Astrocyte (in vitro differentiated cells and primary cell): ENCODE results near the gene CMSS1. TPM values are rescaled to one million over a fixed set of nuclear protein-coding genes. Genes with fewer than 3 reads are reported as not detected.

Experiments used
- DNase-seq: peaks from one replicate; pipeline ENCODE4 v3.0.0-alpha.2; 2010; ENCODE audit warnings: low read depth
- FAIRE-seq: peaks from 2 replicates; lab custom pipeline; 2011; peaks lifted over from hg19 to GRCh38; lab: Jason Lieb, UNC
- H2AFZ ChIP-seq: 2 replicates; pipeline ENCODE4 v1.6.0; 2012; ENCODE audit warnings: low read depth, low read length, inconsistent platforms
- H3K27ac ChIP-seq: 2 replicates; pipeline ENCODE4 v1.5.1; 2011; ENCODE audit warnings: low read depth, low read length, inconsistent platforms
- H3K27me3 ChIP-seq: 2 replicates; pipeline ENCODE4 v1.6.0; 2011; ENCODE audit warnings: low read length, inconsistent platforms; ENCODE audit not compliant: insufficient read depth
- H3K36me3 ChIP-seq: 2 replicates; pipeline ENCODE4 v1.5.1; 2011; ENCODE audit warnings: low read length, inconsistent platforms; ENCODE audit not compliant: insufficient read depth
- H3K4me1 ChIP-seq: 2 replicates; pipeline ENCODE4 v1.5.1; 2011; ENCODE audit warnings: low read length, inconsistent platforms; ENCODE audit not compliant: insufficient read depth
- H3K4me2 ChIP-seq: 2 replicates; pipeline ENCODE4 v1.6.0; 2012; ENCODE audit warnings: low read length, inconsistent platforms
- H3K4me3 ChIP-seq: 2 replicates; pipeline ENCODE4 v1.5.1; 2011; ENCODE audit warnings: low read depth, mild to moderate bottlenecking, low read length, inconsistent platforms; ENCODE audit not compliant: insufficient read depth
- H3K79me2 ChIP-seq: 2 replicates; pipeline ENCODE4 v1.6.0; 2012; ENCODE audit warnings: mild to moderate bottlenecking, low read length, inconsistent platforms; ENCODE audit not compliant: insufficient read depth
- H3K9ac ChIP-seq: 2 replicates; pipeline ENCODE4 v1.6.0; 2012; ENCODE audit warnings: mild to moderate bottlenecking, low read length, inconsistent platforms
- H3K9me3 ChIP-seq: 2 replicates; pipeline ENCODE4 v1.5.1; 2012; ENCODE audit warnings: low read depth, mild to moderate bottlenecking, low read length, inconsistent platforms; ENCODE audit not compliant: insufficient read depth
- H4K20me1 ChIP-seq: 2 replicates; pipeline ENCODE4 v1.6.0; 2012; ENCODE audit warnings: low read length, inconsistent platforms; ENCODE audit not compliant: insufficient read depth
- H3K27ac Mint-ChIP-seq: one replicate; pipeline ENCODE4 v1.8.0; 2021; ENCODE audit warnings: mild to moderate bottlenecking, mixed read lengths; ENCODE audit not compliant: unreplicated experiment
- H3K27me3 Mint-ChIP-seq: one replicate; pipeline ENCODE4 v1.8.0; 2021; ENCODE audit warnings: low read depth, mixed read lengths; ENCODE audit not compliant: unreplicated experiment
- H3K36me3 Mint-ChIP-seq: one replicate; pipeline ENCODE4 v1.8.0; 2021; ENCODE audit warnings: low read depth, mixed read lengths; ENCODE audit not compliant: unreplicated experiment
- H3K4me1 Mint-ChIP-seq: one replicate; pipeline ENCODE4 v1.8.0; 2021; ENCODE audit warnings: low read depth, mixed read lengths; ENCODE audit not compliant: unreplicated experiment
- H3K4me3 Mint-ChIP-seq: one replicate; pipeline ENCODE4 v1.8.0; 2021; ENCODE audit warnings: mild to moderate bottlenecking, moderate library complexity, mixed read lengths; ENCODE audit not compliant: unreplicated experiment
- H3K9me3 Mint-ChIP-seq: one replicate; pipeline ENCODE4 v1.8.0; 2021; ENCODE audit warnings: mild to moderate bottlenecking, mixed read lengths; ENCODE audit not compliant: unreplicated experiment
- EZH2 ChIP-seq: IDR thresholded peaks from 2 replicates; pipeline ENCODE4 v1.6.1; 2012; ENCODE audit warnings: mild to moderate bottlenecking, low read length, inconsistent platforms; ENCODE audit not compliant: insufficient read depth
- total RNA-seq: library from RNA; stranded (reverse); gene quantifications from 2 replicates; pipeline ENCODE4 v1.2.1, GENCODE V29; 2021
- TF ChIP-seq, protein P1 (sequence below): IDR thresholded peaks from 2 replicates; pipeline ENCODE4 v1.5.1; 2011; ENCODE audit warnings: low read depth, mild to moderate bottlenecking, inconsistent platforms, low read length, moderate library complexity; ENCODE audit not compliant: insufficient read depth

Gene CMSS1
- total RNA-seq, 1 donor from 2014 or later, result 12.5 TPM

- Histone ChIP-seq H3K9me3 (no peaks in the 10 kb centered on the region), H3K79me2 (no peaks in the 10 kb centered on the region), H4K20me1 (no peaks in the 10 kb centered on the region), H3K36me3 (no peaks in the 10 kb centered on the region), H3K27ac (no peak overlapping the region), H3K9ac (no peak overlapping the region), H3K27me3 (no peaks in the 10 kb centered on the region), H3K4me3 (no peak overlapping the region), H3K4me1 (peaks cover 11% of the 10 kb centered on the region), H3K4me2 (no peak overlapping the region), H2AFZ (no peak overlapping the region)
- DNase-seq (no peak), FAIRE-seq (no peak)
- Mint-ChIP-seq H3K27me3 (no peaks in the 10 kb centered on the region), H3K9me3 (no peaks in the 10 kb centered on the region), H3K4me1 (peaks cover 32% of the 10 kb centered on the region), H3K27ac (no peak overlapping the region), H3K36me3 (no peaks in the 10 kb centered on the region), H3K4me3 (no peak overlapping the region)
- TF ChIP-seq, protein P1, sequence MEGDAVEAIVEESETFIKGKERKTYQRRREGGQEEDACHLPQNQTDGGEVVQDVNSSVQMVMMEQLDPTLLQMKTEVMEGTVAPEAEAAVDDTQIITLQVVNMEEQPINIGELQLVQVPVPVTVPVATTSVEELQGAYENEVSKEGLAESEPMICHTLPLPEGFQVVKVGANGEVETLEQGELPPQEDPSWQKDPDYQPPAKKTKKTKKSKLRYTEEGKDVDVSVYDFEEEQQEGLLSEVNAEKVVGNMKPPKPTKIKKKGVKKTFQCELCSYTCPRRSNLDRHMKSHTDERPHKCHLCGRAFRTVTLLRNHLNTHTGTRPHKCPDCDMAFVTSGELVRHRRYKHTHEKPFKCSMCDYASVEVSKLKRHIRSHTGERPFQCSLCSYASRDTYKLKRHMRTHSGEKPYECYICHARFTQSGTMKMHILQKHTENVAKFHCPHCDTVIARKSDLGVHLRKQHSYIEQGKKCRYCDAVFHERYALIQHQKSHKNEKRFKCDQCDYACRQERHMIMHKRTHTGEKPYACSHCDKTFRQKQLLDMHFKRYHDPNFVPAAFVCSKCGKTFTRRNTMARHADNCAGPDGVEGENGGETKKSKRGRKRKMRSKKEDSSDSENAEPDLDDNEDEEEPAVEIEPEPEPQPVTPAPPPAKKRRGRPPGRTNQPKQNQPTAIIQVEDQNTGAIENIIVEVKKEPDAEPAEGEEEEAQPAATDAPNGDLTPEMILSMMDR, result no peak
- TF ChIP-seq EZH2, result no peak
These were observed 106.2 kb downstream of the CMSS1 start for GRCh38 chr3:99923873-99924272.

DNA sequence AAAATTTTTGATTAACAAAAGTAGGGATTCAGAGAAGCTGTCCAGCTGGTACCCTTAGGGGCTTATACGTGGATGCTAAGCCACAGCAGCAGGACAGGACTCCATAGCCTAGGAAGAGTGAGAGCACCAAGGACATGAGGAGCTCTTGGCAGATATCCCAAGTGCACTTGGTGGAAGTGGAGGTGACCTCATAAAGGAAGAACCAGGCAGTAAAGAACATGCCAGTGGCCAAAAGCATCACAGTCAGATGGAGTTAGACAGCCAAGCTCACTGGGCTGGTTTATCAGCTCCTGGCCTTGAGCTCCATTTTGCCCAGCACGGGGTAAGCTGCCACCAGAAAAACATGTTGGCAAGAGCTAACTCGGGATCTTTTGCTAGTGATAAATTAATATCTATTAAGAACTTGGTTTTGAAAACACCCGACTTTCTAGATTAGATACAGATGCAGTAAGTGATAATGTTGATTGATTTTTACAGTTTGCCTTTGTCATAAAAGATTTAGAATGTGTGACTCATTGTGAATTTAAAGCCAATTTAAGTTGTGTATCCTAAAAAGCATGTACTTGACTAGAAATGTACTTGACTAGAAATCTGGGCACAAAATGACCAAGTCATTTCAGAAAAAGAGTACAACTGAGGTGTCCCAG is 108.0 kb downstream of the CMSS1 start:
- Histone ChIP-seq H3K9ac (no peak overlapping the region), H3K27ac (no peak overlapping the region), H2AFZ (no peak overlapping the region), H3K4me1 (peaks cover 11% of the 10 kb centered on the region), H3K79me2 (no peaks in the 10 kb centered on the region), H3K36me3 (no peaks in the 10 kb centered on the region), H3K27me3 (no peaks in the 10 kb centered on the region), H3K4me2 (no peak overlapping the region), H3K4me3 (no peak overlapping the region), H3K9me3 (no peaks in the 10 kb centered on the region), H4K20me1 (no peaks in the 10 kb centered on the region)
- peak; percentile 86 for DNase-seq
- FAIRE-seq, result no peak
- Mint-ChIP-seq H3K4me1 (peaks cover 39% of the 10 kb centered on the region), H3K36me3 (no peaks in the 10 kb centered on the region), H3K9me3 (no peaks in the 10 kb centered on the region), H3K27ac (peak overlapping the region; percentile 60), H3K4me3 (no peak overlapping the region), H3K27me3 (no peaks in the 10 kb centered on the region)
- TF ChIP-seq, protein P1, result no peak
- no peak for TF ChIP-seq EZH2

DNA sequence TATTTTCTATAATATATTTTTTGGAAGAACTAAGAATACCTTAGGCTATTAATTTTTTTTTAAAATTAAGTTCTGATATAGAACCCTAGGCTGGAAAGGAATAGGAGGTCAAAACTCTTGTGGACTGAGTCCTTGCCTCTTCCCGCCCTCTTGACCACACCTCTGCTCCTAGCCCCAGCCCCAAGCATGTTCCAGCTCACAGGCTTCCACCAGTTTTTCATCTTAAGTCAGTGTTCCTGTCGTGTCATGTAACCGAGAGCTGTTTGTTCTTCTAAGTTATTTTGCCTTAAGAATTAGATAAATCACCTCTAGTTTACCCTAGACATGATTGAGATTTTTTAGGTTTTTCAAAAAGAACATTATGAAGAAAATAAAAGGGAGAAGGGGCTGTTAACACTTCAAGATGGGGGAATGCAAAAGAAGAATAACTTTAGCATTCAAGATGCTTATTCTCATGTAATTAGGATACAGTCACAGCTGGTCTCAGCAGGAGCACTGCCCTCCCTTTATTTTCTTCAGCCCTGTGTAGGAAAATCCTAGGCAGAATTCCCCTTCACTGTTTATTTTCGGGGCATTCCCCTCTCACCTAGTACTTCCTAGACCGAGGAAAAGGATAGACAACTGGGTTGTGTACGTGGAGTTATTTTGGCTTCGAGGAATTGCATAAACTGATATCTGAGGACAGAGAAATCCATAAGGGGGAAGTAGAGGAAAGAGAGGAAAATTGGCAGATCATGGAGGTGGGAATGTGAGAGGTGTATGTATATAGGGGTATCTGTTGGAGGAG is 110.2 kb downstream of the CMSS1 start:
- no peak overlapping the region for H3K27ac Mint-ChIP-seq
- Histone ChIP-seq H2AFZ (no peak overlapping the region), H3K79me2 (no peaks in the 10 kb centered on the region), H3K27me3 (no peaks in the 10 kb centered on the region), H3K4me2 (no peak overlapping the region), H3K27ac (no peak overlapping the region), H3K9me3 (no peaks in the 10 kb centered on the region), H3K4me3 (no peak overlapping the region), H3K4me1 (peaks cover 6% of the 10 kb centered on the region), H3K9ac (no peak overlapping the region), H3K36me3 (no peaks in the 10 kb centered on the region), H4K20me1 (no peaks in the 10 kb centered on the region)
- no peak for DNase-seq
- H3K9me3 Mint-ChIP-seq, result no peaks in the 10 kb centered on the region
- H3K36me3 Mint-ChIP-seq, result no peaks in the 10 kb centered on the region
- no peaks in the 10 kb centered on the region for H3K27me3 Mint-ChIP-seq
- H3K4me3 Mint-ChIP-seq, result no peak overlapping the region
- peaks cover 37% of the 10 kb centered on the region for H3K4me1 Mint-ChIP-seq
- TF ChIP-seq, protein P1, result no peak
- no peak for TF ChIP-seq EZH2
- no peak for FAIRE-seq
